GM19395 (cell line): ENCODE data around the gene NEIL1.
"Not testable (repeated sequence)": the region's sequence is repeated elsewhere in the genome, so short reads cannot be mapped to it uniquely, and the experiment has no call there.

ENCODE experiments used
- ATAC-seq: cut with Tn5 transposase; IDR thresholded peaks from one replicate; pipeline ENCODE4 v1.9.1; 2021; ENCODE audit warnings: mild to moderate bottlenecking, moderate library complexity; ENCODE audit not compliant: unreplicated experiment

The NEIL1 gene

GRCh38 chr15:75371486-75371885 lies 24.6 kb downstream of the NEIL1 start:
- no peak for ATAC-seq

- ATAC-seq: no peak
Measured at GRCh38 chr15:75371901-75372688, 25.3 kb downstream of the NEIL1 start.

DNA sequence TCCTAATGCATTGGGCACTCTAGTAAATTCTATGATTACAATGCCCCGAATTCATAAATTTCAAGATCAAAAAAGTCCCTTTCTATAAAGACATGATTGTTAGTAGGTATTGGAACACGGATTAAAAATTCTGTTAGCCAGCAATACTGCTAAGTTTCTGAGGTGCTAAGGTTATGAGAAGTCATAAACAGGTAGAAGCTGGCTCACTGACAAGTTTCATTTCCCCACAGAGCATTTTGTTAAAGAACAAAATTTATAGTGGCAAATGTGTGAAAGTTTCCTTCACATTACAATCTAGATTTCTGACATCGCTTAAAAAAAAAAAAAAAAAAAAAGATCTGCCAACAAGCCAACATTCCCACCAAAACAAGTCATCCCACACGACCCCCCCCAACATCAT lies 33.9 kb downstream of the NEIL1 start:
- ATAC-seq: no peak

DNA sequence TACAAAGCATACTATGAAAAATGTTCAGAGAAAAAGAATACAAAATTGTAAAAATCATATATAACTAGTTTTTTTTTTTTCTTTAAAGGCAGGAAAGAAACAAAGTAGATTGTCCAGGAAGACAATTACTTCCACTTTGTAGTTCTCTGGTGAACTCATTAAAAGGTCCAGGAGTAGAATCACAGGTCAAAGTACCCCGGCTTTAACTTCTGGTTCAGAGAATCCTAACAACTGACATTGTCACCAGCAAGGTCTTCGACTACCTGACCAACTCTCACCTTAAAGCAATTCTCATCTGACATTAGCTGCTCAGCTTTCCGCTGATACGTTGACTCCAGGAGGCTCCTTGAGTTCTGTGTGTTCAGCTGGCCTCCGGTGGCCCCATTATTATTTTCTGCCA lies 37.1 kb downstream of the NEIL1 start:
- not testable (repeated sequence) for ATAC-seq

GRCh38 chr15:75389791-75390382 lies 43.0 kb downstream of the NEIL1 start:
- no peak for ATAC-seq

- no peak for ATAC-seq
Measured at GRCh38 chr15:75397494-75397893, 50.7 kb downstream of the NEIL1 start.

DNA sequence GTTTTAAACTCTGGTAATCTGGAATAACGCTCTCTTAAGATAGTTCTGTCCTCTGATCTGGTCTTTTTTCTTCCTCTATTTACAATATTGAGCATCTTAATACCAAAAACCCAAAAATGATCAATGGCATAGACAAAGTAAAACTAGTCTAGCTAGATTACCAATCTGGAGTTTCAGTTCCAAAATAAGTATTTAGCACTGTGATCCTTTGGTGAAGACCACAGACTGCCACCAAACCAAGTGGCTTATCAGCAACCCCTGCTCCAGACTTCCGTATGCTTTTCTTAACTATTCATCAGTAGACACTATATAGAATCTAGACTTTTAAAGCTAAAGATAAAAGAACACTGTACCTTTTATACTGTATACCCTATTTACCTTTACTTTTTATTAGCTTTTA lies 57.1 kb downstream of the NEIL1 start:
- no peak for ATAC-seq
